Activated naive CD8-positive, alpha-beta T cell (primary cell): ENCODE results near the gene LRP1B.

Experiments used
- H3K27ac Mint-ChIP-seq: one replicate; pipeline ENCODE4 v1.8.0; 2021; ENCODE audit warnings: mixed read lengths
- H3K27me3 Mint-ChIP-seq: one replicate; pipeline ENCODE4 v1.8.0; 2021; ENCODE audit warnings: mixed read lengths
- H3K36me3 Mint-ChIP-seq: one replicate; pipeline ENCODE4 v1.8.0; 2021; ENCODE audit warnings: mixed read lengths
- H3K4me1 Mint-ChIP-seq: one replicate; pipeline ENCODE4 v1.8.0; 2021; ENCODE audit warnings: low read depth, mixed read lengths
- H3K4me3 Mint-ChIP-seq: one replicate; pipeline ENCODE4 v1.8.0; 2021; ENCODE audit warnings: mild to moderate bottlenecking, mixed read lengths
- H3K9me3 Mint-ChIP-seq: one replicate; pipeline ENCODE4 v1.8.0; 2021; ENCODE audit warnings: low read depth, mixed read lengths

Gene LRP1B

DNA sequence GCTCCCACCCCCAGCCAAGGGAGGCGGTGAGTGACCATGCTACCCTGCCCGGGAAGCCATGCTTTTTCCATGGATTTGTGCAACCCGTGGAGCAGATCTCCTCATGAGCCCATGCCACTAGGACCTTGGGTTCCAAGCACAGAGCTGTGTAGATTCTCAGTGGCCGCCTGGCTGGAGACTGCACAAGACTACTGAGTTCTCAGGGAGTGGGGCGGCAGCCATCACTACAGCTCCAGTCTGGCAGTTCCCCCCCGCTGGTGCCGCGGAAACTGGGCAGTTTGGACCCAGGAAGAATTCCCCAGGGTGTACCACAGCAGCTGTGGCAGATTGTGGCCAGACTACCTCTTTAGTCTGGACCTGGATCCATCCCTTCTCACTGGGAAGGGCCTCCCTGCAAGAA, 470.6 kb downstream of the LRP1B start:
- Mint-ChIP-seq H3K9me3 (peaks cover 10% of the 10 kb centered on the region), H3K27ac (no peak overlapping the region)

DNA sequence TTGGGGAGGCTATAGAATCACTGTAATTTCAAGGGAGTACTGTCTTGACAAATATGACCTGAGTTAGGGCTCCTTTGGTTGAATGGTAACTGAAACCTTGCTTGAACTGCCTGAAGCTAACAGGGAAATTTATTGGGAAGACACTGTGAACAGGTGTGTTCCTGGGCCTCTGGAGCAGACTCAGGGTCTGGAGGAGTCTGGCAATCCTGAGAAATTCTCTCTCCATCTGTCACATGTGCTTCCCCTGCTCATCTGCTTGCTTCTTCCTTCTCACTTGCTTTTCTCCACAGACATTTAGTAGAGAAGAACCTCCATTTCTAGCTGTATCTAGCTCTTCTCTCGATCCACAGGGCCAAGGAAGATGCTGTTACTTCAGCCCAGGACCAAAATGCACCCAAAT, 476.5 kb downstream of the LRP1B start:
- no peak overlapping the region for H3K4me3 Mint-ChIP-seq
- no peaks in the 10 kb centered on the region for H3K4me1 Mint-ChIP-seq
- H3K27me3 Mint-ChIP-seq, result no peaks in the 10 kb centered on the region
- H3K27ac Mint-ChIP-seq, result no peak overlapping the region
- H3K9me3 Mint-ChIP-seq, result no peaks in the 10 kb centered on the region
- no peaks in the 10 kb centered on the region for H3K36me3 Mint-ChIP-seq

More for the DNA sequence above, 470.6 kb downstream of the LRP1B start:
- H3K4me1 Mint-ChIP-seq, result no peaks in the 10 kb centered on the region
- H3K36me3 Mint-ChIP-seq, result no peaks in the 10 kb centered on the region
- H3K4me3 Mint-ChIP-seq, result no peak overlapping the region
- H3K27me3 Mint-ChIP-seq, result no peaks in the 10 kb centered on the region

DNA sequence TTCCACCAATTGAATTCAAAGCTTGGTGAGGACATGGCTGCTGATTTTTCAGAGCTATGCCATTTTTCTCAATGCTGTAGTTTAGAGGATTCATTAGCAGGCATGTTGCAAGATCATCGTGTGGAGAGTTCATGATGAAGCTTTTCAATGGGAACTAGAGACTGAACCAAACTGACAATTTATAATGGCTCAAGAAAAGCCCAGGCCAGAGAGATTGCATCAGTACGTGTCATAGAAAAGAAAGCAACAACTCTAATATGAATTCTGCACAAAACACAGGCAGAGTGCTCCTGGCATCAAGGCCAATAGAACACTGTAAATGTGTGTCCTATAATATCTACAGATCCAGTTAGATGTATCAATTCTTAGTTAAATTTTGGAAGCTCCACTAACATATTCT, 477.6 kb downstream of the LRP1B start:
- H3K4me3 Mint-ChIP-seq, result no peak overlapping the region
- H3K27ac Mint-ChIP-seq, result no peak overlapping the region
- peaks cover 4% of the 10 kb centered on the region for H3K9me3 Mint-ChIP-seq
- H3K36me3 Mint-ChIP-seq, result no peaks in the 10 kb centered on the region
- H3K27me3 Mint-ChIP-seq, result no peaks in the 10 kb centered on the region
- H3K4me1 Mint-ChIP-seq, result no peaks in the 10 kb centered on the region

DNA sequence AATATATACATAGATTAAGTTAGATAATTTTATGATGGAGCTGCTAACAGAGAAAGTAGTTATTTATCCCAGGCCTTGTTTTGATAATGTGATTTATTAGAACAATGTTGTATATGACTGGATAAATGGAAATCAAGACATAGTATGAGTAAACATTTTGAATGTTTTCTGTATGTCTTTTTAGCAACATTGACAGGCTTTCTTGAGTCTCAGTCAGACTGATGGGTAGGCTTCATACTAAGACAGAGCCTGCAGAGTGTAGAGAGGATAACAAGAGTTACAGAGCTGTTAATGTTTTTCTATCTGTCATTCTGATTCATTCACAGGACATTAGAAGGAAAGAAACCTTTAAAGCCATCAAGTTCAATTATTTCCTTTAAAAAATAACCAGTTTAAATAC, 478.5 kb downstream of the LRP1B start:
- Mint-ChIP-seq H3K4me3 (no peak overlapping the region), H3K36me3 (no peaks in the 10 kb centered on the region), H3K9me3 (peaks cover 4% of the 10 kb centered on the region), H3K27me3 (no peaks in the 10 kb centered on the region), H3K4me1 (no peaks in the 10 kb centered on the region), H3K27ac (no peak overlapping the region)

DNA sequence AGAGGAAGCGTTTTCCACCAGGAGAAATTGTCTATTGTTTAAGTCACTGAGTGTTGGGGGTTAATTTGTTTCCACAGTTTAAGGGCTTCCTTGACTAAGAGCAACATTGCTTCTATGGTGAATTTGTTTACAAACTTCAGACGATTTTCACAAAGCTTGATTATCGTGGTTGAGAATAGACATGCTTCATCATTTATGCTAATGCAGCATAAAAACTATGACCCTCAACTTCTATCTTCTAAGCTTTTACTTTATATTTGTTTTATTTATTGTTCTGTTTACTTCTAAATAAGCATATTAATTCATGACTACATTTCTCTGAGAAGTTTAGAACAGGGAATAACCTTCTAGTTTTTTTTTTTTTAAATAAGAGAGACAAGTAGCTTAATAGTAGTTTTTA, 483.5 kb downstream of the LRP1B start:
- Mint-ChIP-seq H3K4me1 (no peaks in the 10 kb centered on the region), H3K27ac (no peak overlapping the region), H3K36me3 (no peaks in the 10 kb centered on the region), H3K27me3 (no peaks in the 10 kb centered on the region), H3K9me3 (peaks cover 12% of the 10 kb centered on the region), H3K4me3 (no peak overlapping the region)

DNA sequence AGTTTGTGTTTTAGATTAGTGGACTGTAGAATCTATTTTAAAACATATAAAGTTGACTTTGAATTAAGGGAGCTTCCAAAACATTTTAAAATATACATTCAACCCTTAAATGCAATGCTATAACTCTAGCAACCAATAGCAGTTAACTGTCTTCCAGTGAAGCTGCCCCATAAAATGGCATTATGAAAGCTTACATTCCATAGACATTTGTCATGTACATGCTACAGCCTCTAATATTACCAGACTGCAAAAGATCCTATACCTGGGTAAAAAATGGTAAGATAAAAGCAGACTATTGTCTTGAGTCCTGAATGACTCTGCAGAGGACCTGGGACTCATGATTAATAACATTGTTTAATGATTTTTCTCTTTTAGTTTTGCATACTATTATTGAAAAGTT, 489.4 kb downstream of the LRP1B start:
- Mint-ChIP-seq H3K36me3 (no peaks in the 10 kb centered on the region), H3K9me3 (peaks cover 16% of the 10 kb centered on the region), H3K27me3 (no peaks in the 10 kb centered on the region), H3K4me3 (no peak overlapping the region), H3K4me1 (no peaks in the 10 kb centered on the region), H3K27ac (no peak overlapping the region)

DNA sequence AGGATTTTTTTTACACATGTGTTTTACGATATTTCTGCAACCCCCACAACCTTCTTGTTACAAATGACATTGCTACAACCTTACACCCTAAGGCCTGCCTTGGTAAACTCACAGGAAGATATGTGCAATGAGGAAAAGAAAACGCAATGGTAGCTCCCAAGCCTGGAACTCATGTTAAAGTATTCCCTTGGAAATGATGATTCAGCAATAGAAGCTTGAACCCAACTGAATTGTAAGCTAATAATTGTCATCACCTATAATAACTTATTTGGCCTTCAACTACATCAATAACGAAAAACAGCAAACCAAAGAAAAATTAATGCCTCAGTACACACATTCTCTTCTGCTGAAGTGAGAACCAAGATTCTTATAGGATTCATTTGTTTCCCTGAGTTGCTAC, 491.0 kb downstream of the LRP1B start:
- H3K4me3 Mint-ChIP-seq, result no peak overlapping the region
- no peaks in the 10 kb centered on the region for H3K27me3 Mint-ChIP-seq
- H3K27ac Mint-ChIP-seq, result no peak overlapping the region
- no peaks in the 10 kb centered on the region for H3K36me3 Mint-ChIP-seq
- H3K4me1 Mint-ChIP-seq, result no peaks in the 10 kb centered on the region
- H3K9me3 Mint-ChIP-seq, result peaks cover 20% of the 10 kb centered on the region

DNA sequence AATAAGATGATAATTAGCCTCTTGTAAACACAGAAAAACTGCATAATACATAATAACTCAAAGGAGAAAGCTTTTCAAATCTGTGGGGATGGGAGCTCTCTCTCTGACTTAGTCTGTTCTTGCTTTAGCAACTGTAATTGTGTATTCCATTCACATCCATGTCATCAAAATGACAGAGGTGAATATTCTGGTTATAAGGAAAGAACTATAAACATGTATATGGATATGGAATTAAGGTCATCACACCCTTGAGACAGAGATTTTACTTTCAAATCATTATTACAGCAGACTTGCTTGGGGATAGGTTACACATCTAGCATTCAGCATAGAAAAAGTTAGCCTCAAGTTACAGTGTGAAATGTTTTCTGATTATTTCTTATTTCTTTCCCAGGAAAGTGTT, 497.7 kb downstream of the LRP1B start:
- Mint-ChIP-seq H3K4me3 (no peak overlapping the region), H3K9me3 (peaks cover 15% of the 10 kb centered on the region), H3K4me1 (no peaks in the 10 kb centered on the region), H3K36me3 (no peaks in the 10 kb centered on the region), H3K27ac (no peak overlapping the region), H3K27me3 (no peaks in the 10 kb centered on the region)

DNA sequence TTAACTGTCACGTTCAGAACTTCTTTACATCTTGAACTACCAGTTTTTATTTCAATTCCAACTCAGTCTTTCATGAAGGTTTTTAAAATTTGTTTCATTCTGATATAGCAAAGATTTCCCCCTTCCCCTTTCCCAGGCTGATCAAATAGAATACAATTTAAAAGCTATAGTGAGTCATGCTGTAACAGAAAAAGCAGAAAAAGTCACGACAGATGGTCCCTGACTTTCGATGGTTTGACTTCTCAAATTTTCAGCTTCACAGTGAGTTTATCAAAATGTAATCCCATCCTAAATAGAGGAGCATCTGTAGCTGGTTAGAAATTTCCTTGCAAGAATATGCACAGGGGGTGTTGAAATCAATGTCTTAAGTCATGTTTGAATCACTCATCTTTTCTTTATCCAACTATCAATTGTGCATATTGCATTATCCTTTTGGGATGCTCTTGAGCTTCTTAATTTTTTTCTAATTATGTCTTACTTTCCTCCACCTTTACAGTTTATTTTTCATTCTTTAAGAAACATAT, 500.3 kb downstream of the LRP1B start:
- H3K27me3 Mint-ChIP-seq, result no peaks in the 10 kb centered on the region
- no peaks in the 10 kb centered on the region for H3K4me1 Mint-ChIP-seq
- H3K4me3 Mint-ChIP-seq, result no peak overlapping the region
- no peak overlapping the region for H3K27ac Mint-ChIP-seq
- peaks cover 7% of the 10 kb centered on the region for H3K9me3 Mint-ChIP-seq
- no peaks in the 10 kb centered on the region for H3K36me3 Mint-ChIP-seq

DNA sequence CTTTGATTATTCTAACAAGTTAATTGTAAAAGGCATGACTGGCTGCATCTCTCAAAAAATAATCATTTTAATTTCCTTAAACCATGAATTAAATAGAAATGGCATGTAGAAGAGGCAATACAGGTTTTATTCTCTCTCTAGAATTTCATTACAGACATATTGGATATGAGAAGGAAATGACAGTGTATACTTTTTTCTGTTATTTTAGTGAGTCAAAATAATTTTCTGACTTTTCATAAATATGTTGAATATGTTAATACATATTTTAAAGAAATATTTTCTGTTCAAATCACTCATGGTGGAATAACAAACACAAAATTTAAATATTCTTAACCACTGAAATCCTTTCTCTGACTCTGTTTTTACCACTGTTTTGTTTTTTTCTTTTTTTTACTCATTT, 510.4 kb downstream of the LRP1B start:
- Mint-ChIP-seq H3K4me1 (no peaks in the 10 kb centered on the region), H3K27me3 (no peaks in the 10 kb centered on the region), H3K27ac (no peak overlapping the region), H3K9me3 (peaks cover 17% of the 10 kb centered on the region), H3K36me3 (no peaks in the 10 kb centered on the region), H3K4me3 (no peak overlapping the region)

DNA sequence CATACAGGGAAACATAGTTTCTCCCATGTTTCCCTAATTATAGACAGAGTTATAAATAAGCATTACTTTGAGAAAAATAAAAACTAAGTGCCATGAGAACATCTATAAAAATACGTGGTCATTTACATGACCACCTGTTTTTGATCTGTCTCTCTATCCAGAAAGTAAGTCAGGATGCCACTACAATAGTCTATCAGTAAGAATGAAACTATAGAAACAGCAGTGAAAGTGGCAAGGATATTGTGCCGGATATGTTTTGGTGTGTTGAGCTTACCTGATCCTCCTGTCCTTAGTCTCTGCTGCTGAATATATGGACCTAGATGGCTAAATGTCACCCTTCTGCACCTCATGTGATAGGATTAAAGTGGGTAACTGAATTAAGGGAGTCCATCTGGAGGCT, 512.4 kb downstream of the LRP1B start:
- H3K27ac Mint-ChIP-seq, result no peak overlapping the region
- no peaks in the 10 kb centered on the region for H3K4me1 Mint-ChIP-seq
- peaks cover 12% of the 10 kb centered on the region for H3K9me3 Mint-ChIP-seq
- H3K27me3 Mint-ChIP-seq, result no peaks in the 10 kb centered on the region
- no peaks in the 10 kb centered on the region for H3K36me3 Mint-ChIP-seq
- no peak overlapping the region for H3K4me3 Mint-ChIP-seq

DNA sequence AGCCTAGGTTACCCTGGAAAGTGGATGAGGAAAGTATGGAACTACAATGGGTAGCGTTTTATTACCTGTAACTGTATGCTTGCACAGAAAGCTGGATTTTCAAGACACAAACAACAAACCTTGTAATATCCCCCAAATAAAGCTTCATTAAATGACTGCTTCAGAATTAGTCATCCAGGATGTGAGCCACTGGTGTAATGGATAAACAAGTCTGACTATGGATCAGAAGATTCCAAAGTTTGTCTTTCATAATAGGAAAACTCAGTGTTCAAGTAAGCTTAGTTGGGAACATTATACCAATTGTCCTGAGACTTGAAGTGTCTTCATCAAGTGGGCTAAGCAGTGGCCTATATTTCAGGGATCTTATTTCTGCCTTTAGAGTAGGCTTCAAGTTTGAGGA, 518.8 kb downstream of the LRP1B start:
- Mint-ChIP-seq H3K9me3 (no peaks in the 10 kb centered on the region), H3K4me1 (no peaks in the 10 kb centered on the region), H3K36me3 (no peaks in the 10 kb centered on the region), H3K27ac (no peak overlapping the region), H3K4me3 (no peak overlapping the region), H3K27me3 (no peaks in the 10 kb centered on the region)

DNA sequence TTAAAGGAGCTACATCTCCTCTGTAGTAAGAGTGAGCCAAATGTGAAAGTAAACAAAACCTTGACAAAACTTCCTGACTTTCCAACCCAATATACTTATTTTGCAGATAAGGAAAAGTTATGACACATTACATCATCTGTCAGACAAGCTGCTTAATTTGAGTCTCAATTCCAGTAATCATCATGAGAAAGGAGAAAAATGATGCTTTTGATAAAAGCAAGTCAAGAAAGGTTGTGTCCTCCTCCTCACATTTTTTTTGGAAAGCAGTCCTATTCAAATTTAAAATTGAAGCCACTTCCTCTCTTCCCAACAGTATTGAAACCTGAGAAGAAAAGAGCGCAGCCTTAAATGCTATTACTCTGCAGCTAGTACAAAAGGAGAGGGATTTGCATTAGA, 519.6 kb downstream of the LRP1B start:
- H3K27me3 Mint-ChIP-seq, result no peaks in the 10 kb centered on the region
- no peak overlapping the region for H3K4me3 Mint-ChIP-seq
- H3K9me3 Mint-ChIP-seq, result no peaks in the 10 kb centered on the region
- H3K4me1 Mint-ChIP-seq, result no peaks in the 10 kb centered on the region
- H3K27ac Mint-ChIP-seq, result no peak overlapping the region
- no peaks in the 10 kb centered on the region for H3K36me3 Mint-ChIP-seq

DNA sequence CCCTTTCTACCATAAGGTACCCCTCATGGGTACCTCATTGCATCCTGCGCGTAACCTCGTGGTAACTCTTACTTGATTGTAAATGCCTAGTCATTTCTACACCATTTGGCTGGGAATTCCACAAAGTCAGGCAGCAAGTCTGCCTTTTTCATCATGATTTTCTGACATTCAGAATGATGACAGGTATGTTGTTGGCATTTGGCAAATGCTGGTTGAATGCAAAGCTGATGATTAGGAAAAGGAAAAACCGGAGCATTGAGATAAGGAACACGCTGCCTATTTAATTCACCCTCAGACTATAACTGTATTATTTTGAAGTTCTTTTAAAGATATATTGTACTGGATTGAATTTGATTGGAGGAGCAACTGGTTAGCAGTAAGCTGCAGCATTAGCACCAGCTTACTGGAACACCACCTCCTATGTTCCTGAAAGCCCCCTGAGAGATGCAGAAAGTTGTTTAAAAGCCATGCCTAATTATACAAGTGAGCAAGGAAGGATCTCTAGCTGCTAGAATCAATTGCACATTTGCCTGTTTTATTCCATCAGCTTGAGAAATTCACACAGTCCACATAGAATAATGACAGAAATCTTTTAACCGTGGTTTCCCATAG, 520.1 kb downstream of the LRP1B start:
- no peaks in the 10 kb centered on the region for H3K36me3 Mint-ChIP-seq
- no peaks in the 10 kb centered on the region for H3K9me3 Mint-ChIP-seq
- H3K4me3 Mint-ChIP-seq, result no peak overlapping the region
- no peaks in the 10 kb centered on the region for H3K4me1 Mint-ChIP-seq
- no peak overlapping the region for H3K27ac Mint-ChIP-seq
- no peaks in the 10 kb centered on the region for H3K27me3 Mint-ChIP-seq

DNA sequence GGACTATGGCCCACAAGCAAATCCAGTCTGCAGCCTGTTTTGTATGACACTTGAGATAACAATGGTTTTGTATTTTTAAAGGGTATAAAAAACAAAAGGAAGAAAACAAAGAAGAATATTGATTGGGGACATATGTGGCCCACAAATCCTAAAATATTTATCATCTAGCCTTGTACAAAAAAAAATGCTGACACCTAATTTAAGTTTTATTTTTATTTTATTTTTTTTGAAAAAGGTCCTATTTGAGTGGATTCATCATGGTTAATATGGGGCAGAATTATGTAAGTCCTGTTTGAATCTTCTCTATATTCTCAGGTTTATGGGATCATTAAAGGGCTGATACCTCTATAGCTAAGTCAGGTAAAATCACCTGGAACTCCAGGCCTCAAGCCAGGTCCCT, 525.7 kb downstream of the LRP1B start:
- H3K27ac Mint-ChIP-seq, result no peak overlapping the region
- H3K4me3 Mint-ChIP-seq, result no peak overlapping the region
- H3K4me1 Mint-ChIP-seq, result no peaks in the 10 kb centered on the region
- H3K36me3 Mint-ChIP-seq, result no peaks in the 10 kb centered on the region
- no peaks in the 10 kb centered on the region for H3K27me3 Mint-ChIP-seq
- no peaks in the 10 kb centered on the region for H3K9me3 Mint-ChIP-seq

DNA sequence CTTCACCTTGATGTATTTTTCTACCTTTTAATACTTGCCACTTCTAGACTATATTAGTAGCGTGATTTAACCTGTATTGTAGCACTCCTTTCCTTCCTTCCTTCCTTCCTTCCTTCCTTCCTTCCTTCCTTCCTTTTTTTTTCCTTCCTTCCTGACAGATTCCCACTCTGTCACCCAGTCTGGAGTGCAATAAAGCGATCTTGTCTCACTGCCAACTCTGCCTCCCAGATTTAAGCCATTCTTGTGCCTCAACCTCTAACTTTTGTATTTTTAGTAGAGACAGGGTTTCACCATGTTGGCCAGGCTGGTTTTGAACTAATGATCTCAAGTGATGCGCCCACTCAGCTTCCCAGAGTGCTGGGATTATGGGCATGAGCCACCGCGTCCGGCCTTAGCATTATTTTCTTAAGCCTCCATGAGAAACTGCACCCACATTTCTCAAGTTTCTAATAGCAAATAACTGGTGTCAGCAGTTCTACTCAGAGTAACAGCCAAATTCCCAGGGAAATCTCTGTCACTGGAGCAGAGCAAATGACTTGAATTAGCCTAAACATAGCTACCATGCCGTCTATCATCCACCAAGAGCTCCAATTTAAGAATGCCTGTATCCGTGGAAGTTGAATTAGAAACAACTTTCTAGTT, 529.2 kb downstream of the LRP1B start:
- H3K4me3 Mint-ChIP-seq, result no peak overlapping the region
- no peaks in the 10 kb centered on the region for H3K27me3 Mint-ChIP-seq
- H3K27ac Mint-ChIP-seq, result no peak overlapping the region
- H3K9me3 Mint-ChIP-seq, result no peaks in the 10 kb centered on the region
- no peaks in the 10 kb centered on the region for H3K4me1 Mint-ChIP-seq
- H3K36me3 Mint-ChIP-seq, result no peaks in the 10 kb centered on the region
